GM18498 (cell line): ENCODE measurements around the gene CNRIP1.

Source experiments
- ATAC-seq: cut with Tn5 transposase; IDR thresholded peaks from one replicate; pipeline ENCODE4 v1.9.1; 2021; ENCODE audit warnings: mild to moderate bottlenecking, moderate library complexity; ENCODE audit not compliant: unreplicated experiment

CNRIP1 gene

GRCh38 chr2:68293755-68294154 is 26.0 kb downstream of the CNRIP1 start:
- ATAC-seq, result no peak

- ATAC-seq, result no peak
Observed at GRCh38 chr2:68293024-68293423, 26.7 kb downstream of the CNRIP1 start.

- peak; percentile 75 for ATAC-seq
Observed at GRCh38 chr2:68292108-68292710, 27.5 kb downstream of the CNRIP1 start.

GRCh38 chr2:68291314-68291713 is 28.4 kb downstream of the CNRIP1 start:
- no peak for ATAC-seq

- ATAC-seq, result no peak
Observed at GRCh38 chr2:68290901-68291300, 28.8 kb downstream of the CNRIP1 start.

GRCh38 chr2:68287580-68288441 is 31.9 kb downstream of the CNRIP1 start:
- ATAC-seq, result no peak

GRCh38 chr2:68284896-68285295 is 34.9 kb downstream of the CNRIP1 start:
- ATAC-seq, result no peak

- no peak for ATAC-seq
Observed at GRCh38 chr2:68283419-68283812, 36.3 kb downstream of the CNRIP1 start.

- ATAC-seq, result no peak
Observed at GRCh38 chr2:68282811-68283418, 36.8 kb downstream of the CNRIP1 start.

GRCh38 chr2:68280796-68281195 is 39.0 kb downstream of the CNRIP1 start:
- ATAC-seq, result no peak

- no peak for ATAC-seq
Observed at GRCh38 chr2:68280348-68280747, 39.4 kb downstream of the CNRIP1 start.

- no peak for ATAC-seq
Observed at GRCh38 chr2:68279691-68280090, 40.1 kb downstream of the CNRIP1 start.

GRCh38 chr2:68278169-68278568 is 41.6 kb downstream of the CNRIP1 start:
- no peak for ATAC-seq

GRCh38 chr2:68274022-68274421 is 45.7 kb downstream of the CNRIP1 start:
- no peak for ATAC-seq

- ATAC-seq, result no peak
Observed at GRCh38 chr2:68272246-68272994, 47.3 kb downstream of the CNRIP1 start.

- ATAC-seq, result no peak
Observed at GRCh38 chr2:68266655-68267054, 53.1 kb downstream of the CNRIP1 start.

- no peak for ATAC-seq
Observed at GRCh38 chr2:68263632-68264031, 56.1 kb downstream of the CNRIP1 start.

GRCh38 chr2:68258851-68259250 is 60.9 kb downstream of the CNRIP1 start:
- ATAC-seq, result no peak

- no peak for ATAC-seq
Observed at GRCh38 chr2:68256093-68256450, 63.7 kb downstream of the CNRIP1 start.

GRCh38 chr2:68253219-68254068 is 66.3 kb downstream of the CNRIP1 start:
- ATAC-seq, result no peak
